ENCODE results near the gene IL24. TPM values are rescaled to one million over a fixed set of nuclear protein-coding genes. Genes with fewer than 3 reads are reported as not detected.

The IL24 gene
- polyA plus RNA-seq, 1 donor (not counting 4 experiments of a cell fraction or from before 2014, with no cell fraction given), result 2.3 TPM

DNA sequence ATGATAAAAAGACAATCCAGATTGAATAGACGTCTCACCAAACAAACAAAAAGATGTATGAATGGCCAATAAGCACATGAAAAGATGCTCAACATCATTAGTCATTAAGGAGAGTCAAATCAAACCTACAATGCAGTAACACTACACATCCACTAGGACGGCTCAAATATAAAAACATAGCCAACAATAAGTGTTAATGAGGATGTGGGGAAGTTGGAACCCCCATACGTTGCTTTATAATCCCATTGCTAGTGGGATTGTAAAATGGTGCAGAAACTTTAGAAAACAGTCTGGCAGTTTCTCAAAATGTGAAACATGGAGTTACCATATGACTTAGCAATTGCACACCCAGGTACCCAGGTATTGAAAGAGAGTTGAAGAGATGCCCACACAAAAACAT lies 14.7 kb upstream of the IL24 start:
- no peak for FAIRE-seq
- TF ChIP-seq, protein P1, sequence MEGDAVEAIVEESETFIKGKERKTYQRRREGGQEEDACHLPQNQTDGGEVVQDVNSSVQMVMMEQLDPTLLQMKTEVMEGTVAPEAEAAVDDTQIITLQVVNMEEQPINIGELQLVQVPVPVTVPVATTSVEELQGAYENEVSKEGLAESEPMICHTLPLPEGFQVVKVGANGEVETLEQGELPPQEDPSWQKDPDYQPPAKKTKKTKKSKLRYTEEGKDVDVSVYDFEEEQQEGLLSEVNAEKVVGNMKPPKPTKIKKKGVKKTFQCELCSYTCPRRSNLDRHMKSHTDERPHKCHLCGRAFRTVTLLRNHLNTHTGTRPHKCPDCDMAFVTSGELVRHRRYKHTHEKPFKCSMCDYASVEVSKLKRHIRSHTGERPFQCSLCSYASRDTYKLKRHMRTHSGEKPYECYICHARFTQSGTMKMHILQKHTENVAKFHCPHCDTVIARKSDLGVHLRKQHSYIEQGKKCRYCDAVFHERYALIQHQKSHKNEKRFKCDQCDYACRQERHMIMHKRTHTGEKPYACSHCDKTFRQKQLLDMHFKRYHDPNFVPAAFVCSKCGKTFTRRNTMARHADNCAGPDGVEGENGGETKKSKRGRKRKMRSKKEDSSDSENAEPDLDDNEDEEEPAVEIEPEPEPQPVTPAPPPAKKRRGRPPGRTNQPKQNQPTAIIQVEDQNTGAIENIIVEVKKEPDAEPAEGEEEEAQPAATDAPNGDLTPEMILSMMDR (optimal IDR thresholded peaks at IDR 0.05 in 1 of 3, IDR thresholded peaks at IDR 0.05 in 1 of 3, conservative IDR thresholded peaks at IDR 0.05 in 1 of 3; ENCODE audit: extremely low read depth in 1 of 3, insufficient read depth in 2 of 3, low read length in 3 of 3), result peak in 1 of 3 experiments; percentile 24
- TF ChIP-seq EZH2 (IDR thresholded peaks at IDR 0.05; ENCODE audit: low read length), result no peak

GRCh38 chr1:206883160-206883559 lies 14.1 kb upstream of the IL24 start:
- dilution Hi-C loops (cut with MboI; ENCODE audit: extremely low pct_ligation_motif_present, low sequenced_read_pairs), result no loop called here
- H3K9ac ChIP-seq (ENCODE audit: control insufficient read depth, extremely low read depth, insufficient read depth, low read length), result no peak overlapping the region
- H2AFZ ChIP-seq (ENCODE audit: control insufficient read depth, low read length), result no peak overlapping the region
- TF ChIP-seq, protein P1 (optimal IDR thresholded peaks at IDR 0.05 in 1 of 3, IDR thresholded peaks at IDR 0.05 in 1 of 3, conservative IDR thresholded peaks at IDR 0.05 in 1 of 3; ENCODE audit: extremely low read depth in 1 of 3, insufficient read depth in 2 of 3, low read length in 3 of 3), result no peak
- TF ChIP-seq EZH2 (IDR thresholded peaks at IDR 0.05; ENCODE audit: low read length), result no peak
- H3K4me2 ChIP-seq (ENCODE audit: control insufficient read depth, extremely low read depth, insufficient read depth, low read depth, low read length), result no peak overlapping the region
- H4K20me1 ChIP-seq (ENCODE audit: control insufficient read depth, extremely low read depth, insufficient read depth, low read length), result no peaks in the 10 kb centered on the region
- H3K79me2 ChIP-seq (ENCODE audit: control insufficient read depth, insufficient read depth, low read length), result no peaks in the 10 kb centered on the region
- peaks cover 1% of the 10 kb centered on the region for H3K9me3 ChIP-seq (ENCODE audit: control insufficient read depth, low read depth, low read length)
- DNase-seq (ENCODE audit: low read depth, low spot score) (no peak), FAIRE-seq (no peak)
- H3K9me1 ChIP-seq (ENCODE audit: control insufficient read depth, extremely low read depth, insufficient read depth, low read length), result no peaks in the 10 kb centered on the region
- H3K27ac ChIP-seq (ENCODE audit: control insufficient read depth, insufficient read depth, low read length), result no peak overlapping the region
- H3K4me1 ChIP-seq (ENCODE audit: control insufficient read depth, extremely low read depth, insufficient read depth, low read length), result peaks cover 27% of the 10 kb centered on the region
- no peak overlapping the region for H3K4me3 ChIP-seq (ENCODE audit: control insufficient read depth in 2 of 3, extremely low read depth in 1 of 3, insufficient read depth in 2 of 3, low read depth in 1 of 3, low read length in 3 of 3)
- H3K27me3 ChIP-seq (ENCODE audit: control insufficient read depth, extremely low read depth, insufficient read depth, low read length), result no peaks in the 10 kb centered on the region
- no peaks in the 10 kb centered on the region for H3K36me3 ChIP-seq (ENCODE audit: control insufficient read depth in 2 of 2, extremely low read depth in 1 of 2, insufficient read depth in 2 of 2, low read length in 2 of 2)

More for the DNA sequence above, 14.7 kb upstream of the IL24 start:
- H3K79me2 ChIP-seq (ENCODE audit: control insufficient read depth, insufficient read depth, low read length), result no peaks in the 10 kb centered on the region
- H3K36me3 ChIP-seq (ENCODE audit: control insufficient read depth in 2 of 2, extremely low read depth in 1 of 2, insufficient read depth in 2 of 2, low read length in 2 of 2), result no peaks in the 10 kb centered on the region
- H3K9me1 ChIP-seq (ENCODE audit: control insufficient read depth, extremely low read depth, insufficient read depth, low read length), result no peaks in the 10 kb centered on the region
- no peaks in the 10 kb centered on the region for H4K20me1 ChIP-seq (ENCODE audit: control insufficient read depth, extremely low read depth, insufficient read depth, low read length)
- H3K4me2 ChIP-seq (ENCODE audit: control insufficient read depth, extremely low read depth, insufficient read depth, low read depth, low read length), result no peak overlapping the region
- H3K9ac ChIP-seq (ENCODE audit: control insufficient read depth, extremely low read depth, insufficient read depth, low read length), result no peak overlapping the region
- no peak overlapping the region for H2AFZ ChIP-seq (ENCODE audit: control insufficient read depth, low read length)
- peaks cover 21% of the 10 kb centered on the region for H3K4me1 ChIP-seq (ENCODE audit: control insufficient read depth, extremely low read depth, insufficient read depth, low read length)
- no peak overlapping the region for H3K27ac ChIP-seq (ENCODE audit: control insufficient read depth, insufficient read depth, low read length)
- no peaks in the 10 kb centered on the region for H3K27me3 ChIP-seq (ENCODE audit: control insufficient read depth, extremely low read depth, insufficient read depth, low read length)
- dilution Hi-C loops (cut with MboI; ENCODE audit: extremely low pct_ligation_motif_present, low sequenced_read_pairs), result no loop called here
- H3K4me3 ChIP-seq (ENCODE audit: control insufficient read depth in 2 of 3, extremely low read depth in 1 of 3, insufficient read depth in 2 of 3, low read depth in 1 of 3, low read length in 3 of 3), result no peak overlapping the region
- H3K9me3 ChIP-seq (ENCODE audit: control insufficient read depth, low read depth, low read length), result peaks cover 2% of the 10 kb centered on the region
- DNase-seq (ENCODE audit: low read depth, low spot score), result no peak
